NCI-H2171 treated with DMSO at 0.1 percent for 48 hours (cell line): Measurements from ENCODE around the gene CLN3.
"Not testable (repeated sequence)": the region's sequence is repeated elsewhere in the genome, so short reads cannot be mapped to it uniquely, and the experiment has no call there.

Source experiments
- DNase-seq: peaks from one replicate; lab custom pipeline; 2025; lab: John Stamatoyannopoulos, UW

The CLN3 gene

DNA sequence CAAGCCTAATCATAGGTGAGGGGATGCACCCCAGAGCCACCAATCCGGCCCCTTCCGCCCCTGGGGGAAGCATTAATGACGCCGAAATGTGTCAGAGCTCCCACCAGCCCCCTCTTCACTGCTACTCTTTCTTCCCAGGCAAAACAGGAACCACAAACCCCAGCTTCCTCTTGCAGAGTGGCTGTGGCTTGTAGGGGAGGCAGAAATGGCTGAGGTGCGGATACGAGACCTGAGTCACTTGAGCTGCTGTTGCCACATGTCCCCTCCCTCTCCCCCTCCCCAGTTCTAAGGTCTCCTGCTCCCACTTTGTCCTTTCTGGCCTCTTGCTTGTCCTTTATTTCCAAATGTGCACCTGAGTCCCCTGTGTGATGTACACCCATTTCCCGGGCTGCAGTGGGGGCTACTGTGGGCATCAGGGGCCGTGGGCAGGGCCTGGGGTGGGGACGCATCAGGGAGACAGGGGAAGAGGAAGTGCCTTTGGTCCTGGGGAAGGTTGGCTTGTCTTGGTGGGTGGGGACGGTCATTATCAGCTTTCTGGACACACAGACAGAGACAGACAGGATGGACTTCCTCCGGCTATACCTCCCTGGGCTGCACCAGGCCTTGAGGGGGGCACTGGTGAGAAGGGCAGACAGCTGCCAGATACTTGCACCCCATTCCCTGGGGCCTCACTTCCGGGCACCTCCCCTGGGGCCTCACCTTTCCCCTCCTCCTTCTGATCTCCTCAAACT lies 2.4 kb upstream of the CLN3 start, which contains the start of gene APOBR:
TSS of gene APOBR (plus strand) at position 523 of the 731 bp plus-strand sequence. CDS start at position 562, 39 bp downstream.
- DNase-seq, result no peak

DNA sequence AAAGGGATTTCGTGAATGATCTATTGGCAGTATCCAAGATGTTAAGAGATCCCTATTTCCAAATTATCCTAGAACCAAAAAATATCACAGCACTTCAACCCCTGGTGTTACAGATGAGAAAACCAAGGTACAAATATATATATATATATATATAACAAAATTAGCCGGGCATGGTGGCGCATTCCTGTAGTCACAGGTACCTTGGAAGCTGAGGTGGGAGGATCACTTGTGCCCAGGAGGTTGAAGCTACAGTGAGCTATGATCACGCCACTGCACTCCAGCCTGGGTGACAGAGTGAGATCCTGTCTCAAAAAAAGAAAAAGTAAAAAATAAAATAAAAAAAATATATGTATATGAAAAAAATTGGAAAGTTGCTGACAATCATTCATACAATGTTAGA lies 637 bp upstream of the CLN3 start:
- no peak for DNase-seq

DNA sequence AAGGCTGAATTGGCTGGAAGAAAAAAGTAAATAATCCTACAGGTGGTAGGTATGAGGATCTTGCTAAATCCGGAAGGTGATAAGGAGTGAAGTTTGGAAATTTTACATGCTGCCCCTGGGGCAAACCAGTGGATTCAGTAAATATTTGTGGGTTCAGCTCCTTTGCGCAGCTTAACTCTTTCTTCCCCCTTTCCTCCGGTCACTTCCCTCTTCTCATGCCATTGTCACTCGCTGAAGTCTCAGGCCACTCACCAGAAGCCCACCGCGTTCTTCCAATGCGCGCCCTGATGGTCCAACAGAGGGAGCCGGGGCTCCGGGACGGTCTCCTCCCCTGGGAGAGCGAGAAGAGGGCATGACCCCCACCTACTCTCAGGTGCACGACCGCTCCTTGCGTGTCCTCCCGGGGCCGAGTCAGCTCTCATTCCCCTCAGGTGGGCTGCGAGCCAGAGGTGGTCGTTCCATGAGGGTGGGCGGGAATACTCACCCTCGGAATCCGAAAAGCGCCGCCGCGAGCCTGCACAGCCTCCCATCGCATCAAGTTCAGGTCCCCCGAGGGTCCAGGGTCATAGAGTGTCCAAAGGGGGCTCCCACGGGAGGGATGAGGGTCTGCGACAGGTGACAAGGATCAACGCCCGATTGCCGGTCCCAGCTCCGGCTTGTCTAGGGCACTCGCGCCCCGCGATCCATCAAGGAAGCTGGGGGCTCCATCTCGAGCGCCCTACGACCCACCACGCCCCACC lies 474 bp downstream of the CLN3 start:
- peak; percentile 8 for DNase-seq

DNA sequence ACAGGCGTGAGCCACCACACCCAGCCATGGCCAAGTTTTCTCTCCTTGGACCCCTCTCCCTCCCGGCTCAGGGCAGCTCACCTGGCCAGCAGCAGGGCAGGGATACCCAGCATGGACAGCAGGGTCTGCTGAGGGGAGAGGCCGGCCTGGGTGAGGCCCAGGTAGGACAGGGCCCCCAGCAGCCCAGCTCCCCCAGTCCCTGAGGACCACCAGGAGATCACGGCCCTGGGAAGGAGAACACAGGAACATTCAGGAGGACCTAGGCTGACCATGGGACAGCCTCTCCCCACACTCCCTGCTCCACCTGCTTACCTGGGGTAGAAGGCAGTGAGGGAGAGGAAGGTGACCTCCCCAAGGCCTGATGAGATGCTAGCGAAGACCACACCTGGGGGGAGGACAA lies 5.6 kb downstream of the CLN3 start:
- no peak for DNase-seq

DNA sequence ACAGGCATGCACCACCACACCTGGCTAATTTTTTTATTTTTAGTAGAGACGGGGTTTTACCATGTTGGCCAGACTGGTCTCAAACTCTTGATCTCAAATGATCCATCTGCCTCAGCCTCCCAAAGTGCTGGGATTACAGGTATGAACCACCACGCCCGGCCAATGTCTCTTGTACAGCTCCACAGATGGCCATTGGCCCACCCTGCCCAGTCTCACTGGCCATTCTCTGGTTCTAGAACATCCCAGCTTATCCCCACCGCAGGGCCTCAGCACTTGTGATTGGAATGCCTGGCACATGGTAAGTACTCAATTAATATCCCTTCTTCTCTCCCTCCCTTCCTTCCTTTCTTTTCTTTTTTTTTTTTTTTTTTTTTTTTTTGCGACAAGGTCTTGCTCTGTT lies 8.5 kb downstream of the CLN3 start:
- not testable (repeated sequence) for DNase-seq

DNA sequence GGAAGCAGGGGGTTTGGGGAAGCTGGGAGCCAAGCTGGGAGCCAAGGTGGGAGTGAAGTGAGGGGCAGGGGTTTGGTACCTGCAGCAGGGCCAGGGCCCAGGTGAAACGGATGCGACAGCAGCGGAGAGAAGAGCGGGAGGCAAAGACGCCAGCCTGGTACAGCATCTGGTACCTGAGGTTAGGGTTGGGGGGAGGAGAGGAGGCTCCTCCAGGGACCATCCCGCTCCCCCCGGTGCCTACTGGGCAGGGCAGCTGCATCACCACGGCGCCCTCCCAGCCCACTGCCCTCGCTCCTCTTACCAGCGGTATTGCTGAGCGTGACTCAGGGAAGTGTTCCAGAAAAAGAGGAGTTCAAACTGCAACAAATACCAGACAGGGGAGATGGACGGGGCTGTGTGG lies 9.8 kb downstream of the CLN3 start:
- DNase-seq, result no peak

DNA sequence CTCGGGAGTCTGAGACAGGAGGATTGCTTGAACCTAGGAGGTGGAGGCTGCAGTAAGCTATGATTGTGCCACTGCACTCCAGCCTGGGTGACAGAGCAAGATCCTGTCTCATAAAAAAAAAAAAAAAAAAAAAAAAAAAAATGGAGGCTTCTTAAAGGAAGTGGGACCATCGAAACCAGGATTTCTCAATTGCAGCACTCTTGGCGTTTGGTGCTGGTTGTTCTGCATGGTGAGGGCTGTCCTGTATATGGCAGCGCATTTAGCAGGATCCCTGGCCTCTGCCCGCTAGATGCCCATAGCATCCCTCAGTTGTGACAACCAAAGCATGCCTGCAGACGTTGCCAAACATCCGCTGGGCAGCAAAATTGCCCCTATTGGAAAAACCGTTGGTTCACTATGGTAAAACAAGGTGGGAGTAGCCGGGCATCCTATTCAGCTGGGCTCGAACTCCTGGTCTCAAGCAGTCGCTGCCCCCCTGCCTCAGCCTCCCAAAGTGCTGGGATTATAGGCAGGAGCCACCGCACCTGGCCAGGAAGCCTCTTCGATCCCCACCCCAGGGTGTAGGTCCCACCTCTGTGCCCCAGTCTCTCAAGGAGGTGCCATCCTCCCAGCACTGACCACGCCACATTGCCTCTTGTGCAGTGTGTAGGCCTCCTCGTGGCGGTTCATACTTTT lies 13.2 kb downstream of the CLN3 start:
- no peak for DNase-seq

DNA sequence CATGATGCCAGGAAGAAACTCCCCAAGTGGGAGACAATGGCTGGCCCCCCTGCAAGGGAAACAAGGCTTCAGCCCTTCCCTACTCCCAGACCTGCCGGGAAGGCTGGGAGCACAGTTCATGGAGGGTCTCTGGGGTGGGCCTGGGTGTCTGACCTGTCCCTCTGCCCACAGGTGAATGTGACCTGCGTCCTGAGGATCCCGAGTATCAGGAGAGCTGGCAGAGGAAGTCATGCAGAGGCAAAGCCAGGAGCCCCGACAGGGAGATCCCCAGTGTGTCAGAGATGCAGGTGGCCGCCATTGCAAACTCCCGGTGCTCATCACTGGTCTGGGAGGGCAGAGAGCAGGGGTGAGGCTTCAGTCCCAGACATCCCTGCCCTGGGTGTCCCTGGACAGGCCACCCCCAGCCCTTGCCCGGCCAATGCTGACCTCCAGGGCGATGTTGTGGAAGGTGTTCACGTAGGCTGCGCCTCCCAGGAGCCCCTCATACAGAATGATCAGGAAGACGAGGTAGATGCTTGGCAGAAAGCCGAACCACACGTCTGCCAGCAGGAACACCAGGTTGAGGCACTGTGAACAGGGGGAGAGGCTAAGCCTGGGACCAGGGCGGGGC lies 14.5 kb downstream of the CLN3 start:
- DNase-seq, result no peak

DNA sequence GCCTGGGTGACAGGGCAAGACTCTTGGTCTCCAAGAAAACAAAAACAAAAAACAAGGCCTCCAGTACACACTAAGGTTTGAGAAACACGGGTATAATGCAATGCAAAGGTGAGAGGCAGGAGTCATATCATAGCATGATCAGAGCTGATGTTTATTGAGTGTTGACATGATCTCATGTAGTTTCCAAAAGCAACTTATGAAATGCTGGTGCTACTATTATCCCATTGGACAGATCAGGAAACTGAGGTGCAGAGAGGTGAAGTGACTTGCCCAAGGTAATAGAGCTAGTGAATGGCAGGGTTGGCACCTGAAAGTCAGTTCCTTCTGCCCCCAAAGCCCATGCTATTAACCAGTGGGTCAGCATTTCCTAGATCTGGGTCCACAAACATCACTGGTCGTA lies 16.7 kb downstream of the CLN3 start:
- no peak for DNase-seq

DNA sequence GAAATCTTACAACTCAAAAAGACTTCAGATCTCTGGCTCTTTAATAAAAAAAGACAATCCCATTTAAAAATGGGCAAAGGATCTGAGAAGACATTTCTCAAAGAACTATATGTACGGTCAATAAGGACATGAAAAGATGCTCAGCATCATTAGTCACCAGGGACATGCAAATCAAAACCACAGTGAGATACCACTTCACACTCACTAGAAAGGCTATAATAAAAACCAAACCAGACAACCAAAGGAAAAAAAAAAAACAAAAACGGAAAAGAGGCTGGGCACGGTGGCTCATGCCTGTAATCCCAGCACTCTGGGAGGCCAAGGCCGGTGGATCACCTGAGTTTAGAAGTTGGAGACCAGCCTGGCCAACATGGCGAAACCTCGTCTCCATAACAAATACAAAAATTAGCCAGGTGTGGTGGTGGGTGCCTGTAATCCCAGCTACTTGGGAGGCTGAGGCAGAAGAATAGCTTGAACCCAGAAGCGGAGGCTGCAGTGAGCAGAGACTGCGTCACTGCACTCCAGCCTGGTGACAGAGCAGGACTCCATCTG lies 18.1 kb downstream of the CLN3 start:
- DNase-seq, result no peak

DNA sequence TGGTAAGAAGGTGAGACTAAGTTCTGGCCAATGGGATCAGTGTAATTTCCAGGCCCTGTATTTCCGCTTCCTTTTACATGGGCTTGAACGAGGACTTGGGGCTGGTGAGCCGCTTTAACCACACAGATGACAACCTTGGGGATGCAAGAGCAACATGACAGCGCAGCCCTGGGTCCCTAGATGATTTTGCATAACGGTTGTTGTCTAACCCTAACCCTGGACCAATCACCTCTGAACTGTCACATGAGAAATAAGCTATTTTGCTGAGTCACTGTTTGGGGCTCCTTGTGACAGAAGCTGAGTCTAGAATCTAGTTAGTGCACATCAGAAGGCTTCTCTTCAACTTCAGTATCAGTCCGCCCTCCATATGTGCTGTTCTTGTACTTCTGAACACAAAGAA lies 44.8 kb downstream of the CLN3 start:
- not testable (repeated sequence) for DNase-seq

DNA sequence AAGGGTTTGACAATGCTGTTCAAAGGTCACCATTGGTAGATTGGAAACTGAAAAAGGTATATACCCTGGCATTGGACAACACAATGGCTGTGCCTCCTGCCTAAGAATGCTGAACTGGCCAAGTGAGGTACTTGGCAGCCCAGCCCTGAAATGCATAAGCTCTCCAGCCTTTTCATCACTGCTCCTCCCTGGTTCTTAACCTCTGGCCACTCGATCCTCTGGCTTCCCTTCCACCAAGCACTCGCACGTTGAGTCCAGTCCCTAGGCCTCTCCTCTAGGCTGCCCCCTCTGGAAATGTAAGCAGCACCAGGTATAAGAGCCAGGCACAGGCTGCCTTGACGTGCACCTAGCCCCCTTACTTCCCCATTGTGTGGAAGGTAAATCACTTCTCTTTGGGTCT lies 45.5 kb downstream of the CLN3 start:
- not testable (repeated sequence) for DNase-seq

DNA sequence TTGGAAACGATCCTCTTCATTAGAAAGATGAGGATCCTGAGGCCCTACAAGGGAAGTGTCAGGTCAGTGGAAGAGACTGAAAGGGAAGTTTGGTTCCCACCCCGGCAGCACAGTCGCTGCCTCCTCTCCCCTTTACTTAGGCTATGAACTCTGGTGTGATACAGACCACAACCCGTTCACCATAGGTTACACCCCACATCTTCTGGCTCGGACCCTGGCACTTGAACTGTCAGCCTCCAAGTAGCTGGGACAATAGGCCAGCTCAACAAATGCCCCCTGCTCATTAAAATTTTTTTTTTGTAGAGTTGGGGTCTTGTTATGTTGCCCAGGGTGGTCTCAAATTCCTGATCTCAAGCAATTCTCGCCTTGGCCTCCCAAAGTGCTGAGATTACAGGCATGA lies 47.9 kb downstream of the CLN3 start:
- DNase-seq, result not testable (repeated sequence)

DNA sequence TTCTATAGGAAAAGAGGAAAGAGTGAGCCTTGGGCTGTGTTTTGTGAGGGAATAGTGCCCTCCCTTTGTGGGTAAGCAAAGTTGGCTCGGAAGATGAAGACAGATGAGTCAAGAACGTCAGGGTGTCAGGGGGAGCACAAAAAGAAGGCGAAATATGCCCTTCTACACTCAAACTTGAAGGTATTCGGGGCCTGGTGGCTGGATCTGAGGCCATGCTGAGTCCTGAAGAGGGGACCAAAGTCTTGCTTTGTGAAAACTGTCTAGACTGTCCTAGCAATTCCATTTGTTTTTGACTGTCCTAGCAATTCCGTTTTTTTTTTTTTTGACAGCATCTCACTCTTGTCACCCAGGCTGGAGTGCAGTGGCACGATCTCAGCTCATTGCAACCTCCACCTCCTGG lies 53.0 kb downstream of the CLN3 start:
- not testable (repeated sequence) for DNase-seq

DNA sequence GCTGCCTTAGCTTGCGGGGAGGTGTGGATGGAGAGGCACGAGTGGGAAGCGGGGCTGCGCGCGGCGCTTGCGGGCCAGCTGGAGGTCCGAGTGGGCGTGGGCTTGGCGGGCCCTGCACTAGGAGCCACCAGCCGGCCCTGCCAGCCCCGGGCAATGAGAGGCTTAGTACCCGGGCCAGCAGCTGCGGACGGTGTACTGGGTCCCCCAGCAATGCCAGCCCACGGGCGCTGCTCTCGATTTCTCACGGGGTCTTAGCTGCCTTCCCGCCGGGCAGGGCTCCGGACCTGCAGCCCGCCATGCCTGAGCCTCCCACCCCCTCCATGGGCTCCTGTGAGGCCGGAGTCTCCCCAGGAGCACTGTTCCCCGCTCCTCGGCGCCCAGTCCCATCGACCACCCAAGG lies 56.5 kb downstream of the CLN3 start:
- DNase-seq, result not testable (repeated sequence)
